CD4-positive, alpha-beta T cell treated with Interleukin-15 for 1 hour (primary cell): Measurements from ENCODE around the gene PALD1.

Source experiments
- DNase-seq: peaks from one replicate; pipeline ENCODE4 v3.0.0-alpha.2; 2020

PALD1 gene

GRCh38 chr10:70558295-70558694, 79.7 kb downstream of the PALD1 start:
- DNase-seq = no peak

GRCh38 chr10:70558871-70559810, 80.6 kb downstream of the PALD1 start:
- peak; percentile 59 for DNase-seq

GRCh38 chr10:70559861-70560260, 81.3 kb downstream of the PALD1 start:
- no peak for DNase-seq

GRCh38 chr10:70560511-70560941, 82.0 kb downstream of the PALD1 start:
- no peak for DNase-seq

- no peak for DNase-seq
Observed at GRCh38 chr10:70561070-70561469, 82.5 kb downstream of the PALD1 start.

DNA sequence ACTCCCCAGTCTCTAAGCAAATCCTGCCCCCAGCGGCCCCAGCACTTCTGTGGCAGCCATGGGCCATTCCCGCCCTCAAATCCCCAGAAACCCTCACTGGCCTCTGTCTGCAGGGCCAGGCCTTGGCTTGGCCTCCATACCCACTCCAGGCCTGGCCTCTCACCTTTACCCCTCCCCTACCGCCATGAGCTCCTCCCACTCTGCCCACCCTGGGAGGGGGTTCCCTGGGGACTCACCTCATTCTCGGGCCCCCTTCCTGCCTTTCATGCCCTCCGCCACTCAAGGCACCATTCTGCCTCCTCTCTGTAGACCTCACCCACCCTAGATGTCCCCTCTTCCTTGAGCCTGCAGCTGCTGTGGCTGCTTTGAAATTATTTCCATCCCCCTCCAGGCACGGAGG, 83.0 kb downstream of the PALD1 start:
- DNase-seq = no peak

DNA sequence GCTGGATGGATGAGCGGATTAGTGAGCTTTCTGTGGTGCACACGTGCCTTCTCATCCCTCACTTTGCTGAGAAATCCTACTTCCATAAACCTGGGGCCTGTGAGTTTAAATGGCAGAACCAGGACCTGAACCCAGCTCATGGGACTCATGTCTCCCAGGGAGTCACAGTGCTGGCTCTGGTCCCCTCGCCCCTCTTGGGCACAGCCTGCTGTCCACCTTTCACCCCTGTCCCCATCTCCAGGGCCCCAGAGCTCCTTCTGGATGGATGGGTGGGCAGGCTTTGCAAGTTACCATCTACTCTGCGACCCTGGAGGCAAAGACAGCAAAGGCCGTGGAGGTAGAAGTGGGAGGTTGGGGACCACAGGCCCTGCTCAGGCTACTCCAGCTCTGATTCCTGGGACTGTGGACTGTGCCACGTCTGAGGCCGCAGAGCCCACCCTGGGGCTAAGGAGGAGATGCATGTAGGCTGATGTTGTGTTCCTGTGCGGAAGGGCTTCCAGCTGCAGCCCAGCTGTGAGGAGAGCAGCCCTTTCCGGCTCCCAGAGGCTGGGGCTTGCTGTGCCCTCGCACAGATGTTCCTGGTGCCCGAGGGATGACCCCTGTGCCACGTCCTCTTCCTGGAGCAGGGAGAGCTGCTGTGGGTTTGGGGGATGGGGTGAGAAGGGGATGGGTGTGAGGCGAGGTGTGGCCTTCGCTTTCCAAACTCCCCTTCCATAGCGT, 83.6 kb downstream of the PALD1 start:
- no peak for DNase-seq

DNA sequence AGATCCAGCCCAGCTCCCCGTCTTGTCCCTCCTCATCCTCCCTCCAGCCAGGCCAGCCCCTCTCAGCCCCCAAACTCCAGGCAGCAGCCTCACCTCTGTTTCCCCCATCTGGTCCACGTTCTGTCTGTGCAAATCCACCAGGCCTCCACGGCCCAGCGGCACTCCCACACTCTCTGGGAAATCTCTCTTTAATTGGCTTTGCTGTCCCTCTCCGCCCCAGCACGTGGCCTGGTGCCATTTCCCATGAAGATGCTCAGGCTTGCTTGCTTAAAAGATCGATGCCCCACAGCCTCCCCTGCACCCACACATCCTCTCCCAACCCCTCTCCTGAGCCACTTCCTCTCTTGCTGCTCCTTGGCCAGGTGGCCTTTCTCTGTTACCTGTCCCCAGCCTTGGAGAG, 84.7 kb downstream of the PALD1 start:
- DNase-seq = no peak

GRCh38 chr10:70564113-70564725, 85.7 kb downstream of the PALD1 start:
- DNase-seq = no peak

- no peak for DNase-seq
Observed at GRCh38 chr10:70564901-70565351, 86.4 kb downstream of the PALD1 start.

DNA sequence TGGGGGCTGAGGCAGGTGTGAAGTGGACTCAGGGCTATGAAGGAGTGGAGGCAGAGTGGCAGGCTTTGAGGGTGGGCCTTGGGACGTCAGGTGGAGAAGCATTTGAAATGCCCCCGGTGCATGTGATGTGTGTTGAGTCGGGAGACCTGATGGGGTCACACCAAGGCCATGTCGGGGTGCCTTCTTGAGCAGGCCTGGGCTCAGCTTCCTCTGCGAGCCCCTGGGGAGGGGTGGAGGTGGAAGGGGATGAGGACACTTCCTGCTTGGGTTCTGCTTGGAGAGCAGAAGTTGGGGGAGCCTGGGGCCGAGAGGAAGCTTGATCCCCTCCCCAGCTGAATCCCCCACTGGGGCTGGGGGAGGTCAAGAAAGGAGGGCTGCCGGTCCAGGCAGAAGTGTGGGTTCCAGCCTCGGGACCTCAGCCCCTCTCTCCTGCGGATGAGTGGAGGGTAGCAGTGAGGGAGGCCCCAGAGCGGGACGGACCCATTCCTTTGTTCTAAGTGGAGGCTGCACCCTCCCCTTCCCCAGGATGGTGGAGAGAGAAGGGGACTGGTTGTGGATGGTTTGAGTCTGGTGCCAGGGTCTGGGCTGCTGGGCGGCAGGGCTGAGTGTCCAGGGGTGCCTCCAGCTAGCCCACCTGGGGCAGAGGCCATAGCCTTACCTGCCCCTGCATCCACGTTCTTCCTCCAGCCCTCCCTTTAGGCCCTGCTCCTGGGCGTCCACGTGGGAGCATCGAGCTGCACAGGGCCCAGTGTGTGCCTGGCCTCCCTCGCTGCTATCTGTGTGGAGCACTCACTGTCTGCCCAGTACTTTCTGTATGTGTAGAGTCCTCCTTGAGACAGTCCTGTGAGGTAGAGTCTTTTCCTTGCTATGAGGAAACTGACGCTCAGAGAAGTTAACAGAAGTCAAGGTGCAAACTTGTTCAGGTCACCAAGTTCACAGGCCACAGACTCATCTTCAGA, 87.3 kb downstream of the PALD1 start:
- DNase-seq = no peak

GRCh38 chr10:70566515-70567290, 88.1 kb downstream of the PALD1 start:
- no peak for DNase-seq

DNA sequence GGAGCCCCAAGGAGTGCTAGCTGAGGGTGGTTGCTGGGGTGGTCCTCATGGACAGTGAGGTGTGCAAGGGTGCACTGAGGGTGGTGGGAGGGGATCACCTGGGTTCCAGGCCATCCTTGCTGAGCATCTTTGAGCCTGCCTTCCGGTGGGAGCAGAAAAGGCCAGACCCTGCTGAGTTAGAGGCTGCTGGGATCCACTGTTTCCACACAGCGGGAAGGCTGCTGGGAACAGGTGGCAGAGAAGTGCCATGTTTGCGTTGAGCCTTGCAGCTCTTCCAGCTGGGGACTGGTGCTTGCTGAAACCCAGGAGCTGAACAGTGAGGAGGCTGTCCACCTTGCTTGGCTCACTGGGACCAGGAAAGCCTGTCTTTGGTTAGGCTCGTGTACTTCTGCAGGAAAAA, 89.0 kb downstream of the PALD1 start:
- DNase-seq = no peak

GRCh38 chr10:70568113-70568512, 89.5 kb downstream of the PALD1 start:
- DNase-seq = no peak

GRCh38 chr10:70568781-70569495, 90.4 kb downstream of the PALD1 start:
- no peak for DNase-seq

DNA sequence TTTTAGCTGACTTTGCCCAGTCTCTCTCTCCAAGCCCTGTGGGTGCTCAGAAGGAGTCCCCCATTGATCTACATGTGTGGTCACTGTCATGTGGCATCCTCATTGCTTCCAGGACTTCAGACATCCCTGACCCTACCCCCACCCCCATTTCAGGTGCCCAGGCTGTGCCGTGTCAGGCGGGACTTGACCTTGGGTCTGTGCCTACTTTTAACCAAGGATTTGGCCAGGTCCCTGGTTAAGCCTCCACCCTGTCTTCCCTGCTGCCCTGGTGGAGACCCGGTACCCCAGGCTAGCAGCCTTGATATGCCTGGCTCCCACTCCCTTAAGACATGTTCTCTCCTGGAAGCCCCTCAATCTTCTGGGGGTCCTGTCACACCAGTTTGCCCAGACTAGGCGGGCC, 92.7 kb downstream of the PALD1 start:
- DNase-seq = no peak

DNA sequence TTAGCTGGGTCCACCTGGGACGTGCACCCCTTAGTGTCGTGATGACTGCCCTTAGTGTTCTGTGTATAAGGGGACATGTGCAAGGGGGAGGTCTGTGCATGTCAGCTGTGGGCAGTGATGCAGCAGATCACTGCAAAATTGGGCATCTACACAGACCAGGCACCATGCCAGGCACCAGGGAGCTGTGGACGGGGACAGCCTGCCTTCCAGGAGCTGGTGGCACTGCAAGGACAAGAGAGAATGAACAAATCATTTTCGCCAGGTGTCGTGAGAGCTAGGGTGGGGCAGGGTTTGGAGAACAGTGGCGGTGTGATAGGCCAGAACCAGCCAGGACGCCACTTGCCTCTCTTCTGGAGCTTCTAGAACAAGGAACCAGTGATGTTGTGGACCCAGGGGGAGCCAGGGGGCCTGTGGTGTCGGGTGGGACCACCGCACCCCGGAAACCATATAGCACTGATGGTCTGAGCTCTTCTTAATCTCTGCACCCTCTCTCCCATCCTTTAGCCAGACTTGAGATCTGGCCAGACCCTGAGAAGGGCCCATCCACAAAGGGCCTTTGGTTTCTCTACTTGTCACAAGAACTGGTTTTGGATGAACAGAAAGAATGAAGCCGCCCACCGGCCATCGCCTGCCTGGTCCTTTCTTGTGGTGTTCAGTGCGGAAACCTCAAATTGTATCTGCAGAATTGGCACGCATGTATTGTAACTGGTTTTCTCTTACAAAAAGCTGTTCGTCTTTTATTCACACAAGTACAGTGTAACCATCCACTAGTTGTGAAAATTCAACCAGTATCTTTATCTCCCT, 93.3 kb downstream of the PALD1 start:
- no peak for DNase-seq

DNA sequence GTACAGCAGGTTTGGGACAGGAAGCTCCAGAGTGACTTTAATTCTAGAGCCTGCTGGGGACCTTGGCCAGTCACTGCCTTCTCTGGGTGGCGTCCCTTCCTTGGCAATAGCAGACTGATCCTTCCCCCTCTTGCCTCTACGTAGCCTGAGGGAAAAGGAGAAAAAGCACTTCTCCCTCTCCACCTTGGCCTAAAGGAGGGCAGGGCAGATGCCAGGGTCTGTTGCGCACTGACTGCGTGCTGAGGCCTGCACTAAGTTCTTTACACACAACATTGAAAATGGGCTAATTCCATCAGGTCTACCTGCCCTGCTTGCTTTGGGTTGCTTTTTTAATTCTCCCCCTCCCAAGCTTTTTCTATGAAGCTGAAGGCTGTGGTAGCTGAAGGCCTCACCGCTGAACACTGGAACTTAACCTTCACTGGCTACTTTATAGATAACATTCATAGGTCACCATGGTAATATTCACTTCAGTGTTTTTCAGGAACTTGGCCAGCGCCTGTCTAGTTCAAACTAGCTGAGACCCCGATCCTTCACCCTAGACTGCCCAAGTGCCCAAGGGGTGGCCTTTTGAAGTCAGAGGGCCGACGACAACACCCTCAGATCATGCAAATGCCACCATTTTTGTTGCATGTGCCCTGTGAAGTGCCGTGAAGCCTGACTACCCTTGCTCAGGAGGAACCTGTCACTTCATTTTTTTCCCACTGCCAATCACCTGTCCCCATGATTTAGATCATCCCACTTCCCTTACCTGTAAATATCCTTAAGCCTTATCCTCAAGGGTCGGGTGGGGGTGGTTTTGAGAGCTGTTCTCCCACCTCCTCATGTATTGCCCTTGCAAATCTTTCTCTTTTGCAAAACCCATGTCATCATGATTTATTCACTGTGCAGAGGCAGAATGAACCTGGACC, 95.3 kb downstream of the PALD1 start:
- DNase-seq = no peak

- DNase-seq = no peak
Observed at GRCh38 chr10:70575486-70575873, 96.9 kb downstream of the PALD1 start.
